ENCODE measurements around the gene CFAP99.
"Not testable (repeated sequence)": the region's sequence is repeated elsewhere in the genome, so short reads cannot be mapped to it uniquely, and the experiment has no call there.

CFAP99 gene

DNA sequence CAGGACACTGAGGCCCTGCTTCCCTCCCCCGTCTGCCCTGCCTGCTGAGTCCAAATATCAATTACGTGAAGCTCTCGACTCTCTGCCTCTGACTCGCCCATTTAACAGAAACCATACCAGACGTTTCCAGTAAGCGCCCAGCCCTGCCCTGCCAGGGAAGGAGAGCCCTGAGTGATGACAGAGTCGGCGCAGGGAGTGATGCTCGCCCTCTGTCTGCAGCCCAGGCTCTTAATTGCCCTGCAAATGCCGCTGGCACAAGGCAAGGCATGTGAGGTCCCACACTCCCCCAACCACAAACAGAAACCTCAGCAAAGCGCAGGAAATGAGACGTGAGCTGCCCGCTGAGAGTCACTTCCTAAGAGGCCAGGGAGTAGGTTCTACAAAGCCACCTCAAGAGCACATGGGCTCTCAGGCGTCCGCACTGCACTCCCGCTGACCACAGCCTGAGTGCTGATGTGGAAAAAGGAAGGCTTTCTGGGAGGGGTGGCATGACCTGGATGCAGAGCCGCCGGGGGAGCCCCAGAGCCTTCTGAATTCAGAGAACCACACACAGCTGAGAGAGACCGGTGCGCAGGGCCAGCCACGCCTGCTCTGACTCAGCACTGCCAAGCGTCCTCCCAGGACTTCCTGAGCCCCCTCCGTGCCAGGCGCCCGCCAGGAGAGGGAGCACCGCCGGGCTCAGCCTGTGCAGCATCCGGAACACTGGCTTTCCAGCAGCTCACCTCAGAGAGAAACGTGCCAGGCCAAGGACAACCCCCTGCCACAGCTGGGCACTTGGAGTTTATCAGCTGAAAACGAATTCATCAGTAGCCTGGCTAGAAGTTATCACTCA lies 5.7 kb upstream of the CFAP99 start:
- DNase-seq: peak in 1 of 2 experiments; percentile 48

DNA sequence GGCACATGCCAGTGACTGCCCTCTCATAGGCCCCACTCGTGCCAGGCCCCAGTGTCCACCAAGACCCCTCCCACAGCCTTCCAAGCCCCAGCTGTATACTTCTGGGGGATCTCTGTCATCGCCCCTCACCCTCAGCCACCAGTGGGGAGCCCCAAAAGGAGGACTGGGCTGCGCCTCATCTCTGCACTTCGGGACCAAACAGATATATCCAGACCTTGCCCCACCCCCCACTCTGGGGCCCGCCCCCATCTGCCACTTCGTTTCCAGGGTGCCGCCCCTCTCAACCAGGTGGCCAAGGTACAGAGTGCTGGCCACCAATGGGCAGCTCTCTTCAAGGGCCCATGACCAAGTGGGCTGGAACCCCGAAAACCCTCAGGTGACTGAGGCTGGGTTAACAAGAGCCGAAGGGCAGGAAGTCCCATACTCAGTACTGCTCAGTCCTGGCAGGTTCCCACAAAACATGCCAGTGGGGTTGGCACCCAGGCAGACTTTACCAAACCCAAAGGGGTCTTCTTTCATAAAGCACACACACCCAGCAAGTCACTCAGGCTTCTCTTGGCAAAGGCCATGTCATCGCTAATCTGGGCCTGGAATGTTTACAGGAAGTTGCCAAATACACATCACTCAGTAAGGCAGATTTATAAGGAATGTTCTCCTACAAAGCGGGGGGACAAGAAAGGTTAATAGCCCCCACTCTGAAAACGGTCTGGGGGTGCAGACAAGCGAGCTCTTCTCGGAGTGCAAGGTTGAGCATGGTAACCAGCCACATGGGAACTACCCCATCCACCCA lies 4.7 kb upstream of the CFAP99 start:
- no peak for DNase-seq

DNA sequence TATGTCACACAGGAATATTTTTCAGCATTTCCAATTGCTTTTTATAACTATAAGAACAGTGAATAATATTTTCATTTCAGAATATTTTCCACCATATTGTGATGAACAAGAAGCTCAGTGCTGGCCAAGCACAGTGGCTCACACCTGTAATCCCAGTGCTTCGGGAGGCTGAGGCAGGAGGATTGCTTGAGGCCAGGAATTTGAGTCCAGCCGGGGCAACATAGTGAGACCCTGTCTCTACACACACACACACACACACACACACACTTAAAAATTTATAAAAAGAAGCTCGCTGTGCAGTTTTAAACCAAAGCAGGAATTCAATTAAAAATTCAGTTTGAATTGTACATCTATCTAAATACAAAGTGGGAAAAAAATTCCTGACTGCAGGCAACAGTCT lies 3.5 kb upstream of the CFAP99 start:
- DNase-seq: no peak

DNA sequence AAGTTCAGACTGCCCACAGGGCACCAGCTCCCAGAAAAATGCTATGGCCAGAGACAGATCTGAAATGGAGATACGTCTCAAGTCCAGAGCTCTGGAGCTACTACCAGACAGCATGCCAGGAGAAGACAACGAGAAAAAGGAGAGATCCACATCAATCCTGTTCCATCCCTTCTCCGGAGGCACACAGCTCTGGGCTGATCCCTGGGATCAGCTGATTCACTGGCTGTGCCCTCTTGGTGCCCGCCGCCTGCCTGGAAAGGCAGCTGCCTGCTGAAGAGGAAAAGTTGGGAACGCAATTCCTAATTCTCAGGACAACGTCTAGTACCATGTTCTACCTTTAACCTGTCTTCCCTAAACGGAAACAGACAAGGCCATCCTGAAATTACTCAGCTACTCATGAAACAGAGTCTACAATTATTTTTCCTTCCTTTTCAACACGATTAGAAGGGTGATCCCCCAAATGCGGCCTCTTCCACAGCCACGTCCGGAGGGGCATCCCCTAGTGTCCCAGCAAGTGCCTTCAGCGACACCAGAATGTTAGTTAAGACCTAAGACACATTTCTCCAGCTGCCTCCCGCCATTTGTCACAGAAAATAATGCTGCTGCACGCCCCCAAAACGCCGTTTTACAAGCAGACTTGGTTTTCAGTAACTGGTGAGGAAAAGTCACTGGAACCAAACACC lies 2.7 kb upstream of the CFAP99 start:
- no peak for DNase-seq

DNA sequence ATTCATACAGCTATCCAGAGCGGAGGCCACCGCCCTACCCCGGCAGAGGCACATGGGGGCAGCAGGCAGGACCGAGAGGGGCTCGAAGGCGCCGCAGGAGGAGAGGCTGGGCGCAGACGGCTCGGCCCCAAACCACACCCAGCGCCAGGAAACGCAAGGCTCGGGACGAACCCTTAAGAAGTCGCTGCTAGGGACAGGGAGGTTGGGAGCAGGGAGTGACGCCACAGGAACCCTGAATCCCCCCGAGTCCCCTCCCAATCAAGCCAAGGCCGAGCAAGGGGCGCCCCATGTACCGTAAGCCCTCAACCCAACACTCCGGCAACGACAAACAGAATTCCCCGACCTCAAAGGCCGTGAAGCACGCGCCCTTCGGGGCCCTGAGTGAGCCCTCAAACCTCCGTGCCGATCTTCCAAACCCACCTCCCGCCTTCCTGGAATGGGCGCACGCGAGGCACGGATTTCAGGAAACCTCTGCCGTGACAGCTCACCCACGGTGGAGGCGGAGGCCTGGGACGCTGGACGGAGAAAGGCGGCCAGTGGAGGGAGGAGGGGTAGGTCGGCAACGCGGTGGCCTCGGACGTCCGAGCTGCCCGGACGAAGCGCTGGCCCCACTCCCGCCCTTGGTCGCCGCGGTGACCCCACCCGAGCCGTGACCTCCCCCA lies 2.1 kb upstream of the CFAP99 start:
- no peak for DNase-seq

DNA sequence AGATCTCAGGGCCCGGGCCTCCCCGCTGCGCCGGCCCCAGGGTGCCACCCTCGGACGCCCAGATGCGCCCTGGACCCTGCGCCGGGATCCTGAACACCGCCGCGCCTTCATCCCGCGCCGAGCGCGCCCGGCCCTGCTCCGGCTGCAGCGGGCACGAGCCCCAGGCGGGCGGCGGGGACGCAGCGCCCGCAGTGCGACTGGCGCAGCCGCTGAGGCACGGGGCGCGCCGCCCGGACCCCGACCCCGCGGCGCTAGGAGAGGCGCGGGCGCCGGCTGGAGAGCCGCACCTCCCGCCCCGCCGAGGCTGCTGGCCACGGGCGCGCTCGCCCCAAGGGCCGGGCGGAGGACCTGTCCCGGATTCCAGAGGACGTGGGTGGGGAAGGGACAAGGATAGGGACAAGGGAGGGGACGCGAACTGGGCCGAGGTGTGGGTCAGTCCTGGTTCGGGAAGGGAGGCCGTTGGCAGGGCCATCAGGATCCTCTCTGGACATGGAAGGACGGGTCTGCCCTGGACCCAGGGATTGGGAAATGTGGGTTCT lies 1.5 kb upstream of the CFAP99 start:
- no peak for DNase-seq

DNA sequence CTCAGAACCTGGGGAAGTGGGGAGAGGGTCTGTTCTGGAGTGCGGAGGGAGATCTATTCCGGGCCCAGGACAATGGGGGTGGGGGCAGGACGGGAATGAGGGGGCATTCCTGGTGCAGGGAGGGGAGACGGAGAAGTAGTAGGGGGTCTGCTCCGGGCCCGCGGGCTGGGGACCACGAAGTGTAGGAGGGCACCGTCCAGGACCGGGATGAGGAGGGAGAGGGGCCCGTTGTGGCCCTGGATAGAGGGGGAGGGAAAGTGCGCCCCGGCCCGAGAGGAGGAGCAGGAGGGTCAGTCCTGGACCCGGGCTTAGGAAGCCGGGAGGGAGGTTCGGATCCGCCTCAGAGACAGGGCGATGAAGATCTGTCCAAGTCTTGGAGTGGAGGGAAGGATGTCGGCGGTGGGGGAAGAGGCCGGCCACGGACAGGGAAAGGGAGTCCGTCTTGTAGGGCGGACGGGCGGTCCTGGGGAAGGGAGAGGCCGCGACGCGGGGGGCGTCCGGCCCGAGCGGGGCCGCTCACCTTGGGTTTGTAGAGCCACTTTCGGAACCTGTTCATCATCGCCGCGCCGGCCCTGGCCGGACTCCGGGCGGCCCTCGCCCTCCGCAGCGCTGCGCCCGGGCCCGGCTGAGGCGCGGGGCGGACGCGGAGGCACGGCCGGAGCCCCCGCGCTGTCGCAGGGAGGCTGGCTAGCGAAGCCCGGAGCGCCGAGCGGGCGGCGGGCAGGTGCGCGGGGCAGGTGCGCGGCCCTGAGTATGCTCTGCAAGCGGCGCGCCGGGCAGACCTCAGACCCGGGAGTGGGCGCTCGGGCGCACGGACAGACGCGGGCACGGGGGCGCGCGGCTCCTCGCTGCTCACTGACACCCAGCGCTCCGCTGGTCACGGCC lies 748 bp upstream of the CFAP99 start, which contains the start of gene ZFYVE28:
TSS of gene ZFYVE28 (minus strand) at position 881 of the 885 bp plus-strand sequence. CDS start at position 559, 322 bp downstream.
- no peak for DNase-seq

DNA sequence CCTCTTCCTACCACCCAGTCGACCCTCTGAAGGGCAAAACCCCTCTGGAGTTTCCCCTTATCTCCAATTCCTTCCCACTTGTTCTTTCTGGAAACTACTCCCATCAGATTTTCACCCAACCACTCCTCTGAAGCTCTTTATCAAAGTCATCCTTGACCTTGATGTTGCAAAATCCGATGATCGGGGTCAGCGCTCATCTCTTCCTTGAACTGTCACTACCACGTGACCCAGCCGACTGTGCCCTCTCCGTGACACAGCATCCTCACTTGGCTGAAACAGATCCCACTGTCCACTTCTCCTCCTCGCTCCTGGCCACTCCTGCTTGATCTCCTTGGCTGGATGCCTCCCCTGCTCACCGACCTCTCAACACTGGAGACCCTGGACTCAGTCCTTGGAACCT lies 1.1 kb downstream of the CFAP99 start:
- no peak for DNase-seq

DNA sequence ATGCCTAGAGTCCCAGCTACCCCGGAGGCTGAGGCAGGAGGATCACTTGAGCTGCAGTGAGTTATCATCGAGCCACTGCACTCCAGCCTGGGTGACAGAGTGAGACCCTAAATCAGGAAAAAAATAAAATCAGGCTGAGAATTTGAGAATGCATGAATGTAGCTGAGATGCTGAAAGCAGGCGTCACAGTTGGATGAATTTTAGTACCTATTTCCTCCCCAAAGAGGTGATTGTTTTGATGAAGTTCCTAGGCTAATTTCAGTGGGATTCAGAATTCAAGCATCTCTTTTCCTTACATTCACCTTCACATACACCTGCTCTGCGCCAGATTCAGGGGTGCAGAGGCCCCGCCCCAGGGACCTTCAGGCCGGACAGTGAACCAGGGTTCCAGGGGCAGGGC lies 3.2 kb downstream of the CFAP99 start:
- DNase-seq: no peak

DNA sequence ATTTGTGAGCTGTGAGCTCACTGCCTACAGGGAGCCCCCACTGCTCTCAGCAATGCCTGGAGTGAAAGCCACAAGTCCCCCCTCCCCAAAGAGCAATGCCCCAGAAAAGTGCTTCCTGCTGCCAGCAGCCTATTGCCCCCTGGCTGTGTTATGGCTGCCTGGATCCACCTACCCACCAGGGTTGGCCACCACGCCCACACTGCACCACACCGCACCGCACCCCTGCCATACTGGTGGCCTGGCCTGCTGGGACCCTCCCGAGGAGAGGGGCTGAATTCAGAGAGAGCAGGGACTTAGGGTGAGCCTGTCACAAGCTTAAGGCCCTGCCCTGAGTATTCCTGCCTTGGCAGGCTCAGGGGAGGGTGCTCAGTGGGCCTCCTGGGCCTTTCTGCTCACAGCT lies 4.3 kb downstream of the CFAP99 start:
- DNase-seq: no peak

DNA sequence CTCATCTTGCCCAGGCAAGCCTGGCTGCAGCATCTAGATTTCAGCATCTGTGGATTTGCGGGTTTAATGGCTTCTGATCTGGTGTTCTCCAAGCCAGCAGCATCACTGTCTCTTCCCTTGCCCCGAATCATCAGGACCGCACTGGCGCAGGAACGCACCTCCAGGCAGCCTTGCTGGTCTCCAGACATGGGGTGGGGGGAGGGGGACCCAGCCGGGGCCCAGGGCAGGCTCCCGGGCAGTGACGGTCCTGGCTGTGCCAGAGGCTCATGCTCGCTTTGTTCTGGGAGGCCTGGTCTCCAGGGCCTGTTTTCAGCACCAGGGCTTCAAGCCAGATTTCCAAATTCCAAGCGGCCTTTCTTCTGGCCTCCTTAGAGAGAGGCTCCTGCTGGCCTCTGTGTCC lies 4.9 kb downstream of the CFAP99 start:
- no peak for DNase-seq

DNA sequence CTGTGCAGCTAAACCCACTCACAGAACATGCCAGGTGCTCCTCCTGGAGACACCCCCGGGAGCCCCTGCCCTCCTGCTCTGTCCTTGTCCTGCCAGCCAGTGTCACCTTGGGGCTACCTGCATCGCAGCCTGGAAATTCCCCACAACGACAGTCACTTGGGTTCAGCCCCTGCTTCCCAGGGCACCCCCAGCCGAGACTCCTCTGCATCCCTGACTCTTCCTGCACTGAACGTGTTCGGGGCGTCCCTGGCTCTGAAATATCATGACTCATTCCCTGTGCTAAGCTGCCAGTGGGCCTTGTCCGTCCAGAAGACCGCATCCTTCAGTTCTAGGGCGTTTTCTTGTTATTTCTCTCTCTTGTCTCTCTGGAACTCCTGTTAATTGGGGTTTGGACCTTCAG lies 5.8 kb downstream of the CFAP99 start:
- no peak for DNase-seq

DNA sequence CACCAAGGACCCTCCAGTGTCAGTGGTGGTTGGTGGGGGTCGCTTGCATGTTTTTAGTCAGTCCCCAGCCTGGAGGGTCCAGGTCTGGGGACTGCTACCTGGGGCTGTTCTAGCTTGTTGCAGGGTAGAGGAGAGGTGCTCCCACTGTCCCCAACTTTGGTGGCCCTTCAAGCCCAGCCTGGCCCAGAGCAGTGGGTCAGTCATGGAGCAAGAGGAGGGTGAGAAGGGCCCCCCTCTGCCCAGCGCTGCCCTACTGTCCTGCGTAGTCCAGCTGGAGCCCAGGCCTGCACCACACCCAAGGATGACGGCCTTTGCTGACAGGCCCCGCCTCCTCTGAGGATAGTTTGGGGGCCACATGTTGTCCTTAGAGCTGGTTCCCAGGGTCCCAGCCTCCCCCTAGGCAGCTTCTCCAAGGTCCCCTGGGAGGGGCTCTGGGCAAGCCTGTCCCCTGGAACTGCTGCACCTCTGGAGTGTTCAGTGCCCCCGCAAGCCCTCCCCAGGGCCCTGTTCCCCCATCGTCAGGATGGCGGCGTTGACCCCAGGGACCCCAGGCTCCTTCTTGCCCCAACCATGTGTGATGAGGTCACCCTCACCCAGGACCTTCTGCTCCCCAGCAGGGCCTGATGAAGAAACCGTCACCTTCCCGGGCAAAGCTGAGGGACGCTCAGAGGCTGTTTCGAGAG lies 6.8 kb downstream of the CFAP99 start:
- no peak for DNase-seq

DNA sequence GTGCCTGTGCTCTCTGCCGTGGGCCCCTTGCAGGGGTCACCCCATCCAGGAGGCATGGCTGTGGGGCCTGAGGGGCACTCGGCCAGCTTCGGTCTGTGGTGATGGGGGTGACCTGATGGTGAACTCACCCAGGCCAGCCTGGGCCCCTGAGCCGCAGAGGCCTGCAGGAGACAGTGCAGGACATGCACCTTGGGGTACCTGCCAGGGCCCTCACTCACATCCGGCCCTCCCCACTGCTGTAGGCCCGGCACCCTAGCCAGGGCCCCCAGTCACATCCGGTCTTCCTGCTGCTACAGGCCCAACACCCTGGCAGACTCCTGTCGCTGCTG lies 7.3 kb downstream of the CFAP99 start:
- DNase-seq: no peak

DNA sequence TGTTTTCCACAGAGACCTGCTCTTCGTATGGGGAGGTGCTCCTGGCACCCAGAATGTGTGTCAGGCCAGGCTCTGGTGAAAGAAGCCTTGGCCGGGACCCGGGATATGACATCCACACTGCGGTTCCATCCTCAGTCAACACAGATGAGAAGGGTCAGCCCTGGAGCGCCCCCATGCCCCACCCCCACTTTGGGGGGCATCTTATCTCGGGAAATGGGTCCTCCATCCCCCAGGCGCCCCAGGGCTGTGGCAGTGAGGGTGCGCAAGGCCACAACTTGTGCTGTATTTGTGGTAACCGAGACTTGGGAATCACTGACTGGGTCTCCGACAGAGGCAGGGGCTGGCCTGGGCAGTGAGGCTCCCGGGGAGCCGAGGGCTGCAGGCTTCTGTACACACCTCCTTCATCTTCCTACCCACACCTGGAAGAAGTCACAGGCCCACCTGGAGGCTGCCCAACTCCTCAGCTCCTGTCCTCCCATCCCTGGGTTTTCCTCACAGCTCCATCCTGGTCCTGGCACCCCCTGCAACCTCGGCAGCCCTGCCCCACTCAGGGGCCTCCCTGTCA lies 8.0 kb downstream of the CFAP99 start:
- no peak for DNase-seq

DNA sequence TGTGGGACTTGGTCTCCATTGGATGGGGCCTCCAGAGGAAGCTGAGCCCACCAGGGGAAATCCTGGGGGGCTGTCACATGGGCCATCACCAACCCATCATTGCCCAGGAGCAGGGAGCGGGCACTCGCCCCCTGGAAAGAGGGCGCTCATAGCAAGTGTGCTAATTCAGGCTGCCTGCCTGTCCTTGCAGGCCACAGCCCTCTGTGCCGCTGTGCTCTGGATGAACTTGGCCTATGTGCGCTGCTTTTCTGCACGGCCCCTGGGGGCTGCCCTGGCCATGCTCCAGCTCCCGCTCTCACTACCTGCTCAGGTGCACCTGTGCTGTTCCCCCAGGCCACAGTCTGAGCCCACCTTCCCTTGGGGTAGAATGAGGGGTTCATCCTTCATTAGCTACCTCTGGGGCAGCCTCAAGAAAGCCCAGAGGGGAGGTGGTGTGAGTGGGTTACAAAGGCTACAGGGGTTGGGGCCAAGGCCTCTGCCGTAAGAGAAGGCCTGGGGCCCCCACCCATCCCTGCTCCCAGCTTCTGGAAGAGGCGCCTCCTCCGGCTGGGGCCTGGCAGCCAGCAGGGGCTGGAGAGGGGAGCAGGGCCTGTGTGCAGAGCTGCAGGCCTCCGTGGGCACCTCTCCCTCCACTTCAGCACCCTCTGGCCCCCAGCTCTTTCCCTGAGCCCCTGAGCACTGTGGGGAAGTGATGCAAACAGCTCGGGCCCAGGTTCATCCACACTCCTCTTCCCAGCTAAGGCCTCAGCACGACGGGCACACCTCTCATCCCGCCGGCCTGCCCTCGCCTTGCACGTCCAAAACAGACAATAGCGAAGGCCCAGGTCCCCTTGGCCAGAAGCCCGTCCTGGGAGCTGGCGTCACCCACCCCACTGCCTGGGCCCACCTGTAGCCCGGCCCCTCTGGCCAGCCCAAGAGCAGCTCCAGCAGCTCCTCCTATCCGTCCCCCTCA lies 8.9 kb downstream of the CFAP99 start:
- DNase-seq: no peak

DNA sequence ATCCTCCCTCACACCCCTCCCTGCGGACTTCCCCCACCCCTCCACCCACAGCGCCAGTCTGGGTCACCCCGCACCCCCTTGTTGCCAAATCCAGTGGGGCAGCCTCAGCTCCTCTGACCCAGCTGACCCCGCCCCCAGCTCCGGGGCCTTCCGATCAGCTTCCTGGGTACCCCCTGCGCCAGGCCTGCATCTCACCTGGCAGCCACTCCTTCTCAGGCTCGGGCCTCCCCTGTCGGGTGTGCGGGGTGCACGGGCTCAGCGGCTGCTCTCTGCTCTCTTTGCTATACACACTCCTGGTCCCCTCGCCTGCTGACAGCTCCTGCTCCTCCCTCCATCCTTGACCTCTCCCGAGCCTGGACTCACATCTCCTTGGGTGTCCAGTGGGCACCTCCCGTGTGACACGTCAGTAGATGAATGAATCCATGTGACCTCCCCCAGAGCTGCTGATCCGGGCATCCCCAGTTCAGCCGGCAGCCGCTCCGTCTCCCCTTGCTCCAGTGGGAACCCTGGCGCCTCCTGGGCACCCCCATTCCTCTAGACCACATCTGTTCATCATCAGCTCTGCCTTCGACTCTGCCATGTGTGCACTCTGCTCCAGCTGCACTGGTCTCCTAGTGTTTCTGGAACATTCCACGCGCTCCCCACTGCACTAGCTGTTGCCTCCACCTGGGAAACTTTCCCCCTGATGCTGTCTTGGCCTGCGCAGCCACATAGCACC lies 9.9 kb downstream of the CFAP99 start:
- DNase-seq: no peak

DNA sequence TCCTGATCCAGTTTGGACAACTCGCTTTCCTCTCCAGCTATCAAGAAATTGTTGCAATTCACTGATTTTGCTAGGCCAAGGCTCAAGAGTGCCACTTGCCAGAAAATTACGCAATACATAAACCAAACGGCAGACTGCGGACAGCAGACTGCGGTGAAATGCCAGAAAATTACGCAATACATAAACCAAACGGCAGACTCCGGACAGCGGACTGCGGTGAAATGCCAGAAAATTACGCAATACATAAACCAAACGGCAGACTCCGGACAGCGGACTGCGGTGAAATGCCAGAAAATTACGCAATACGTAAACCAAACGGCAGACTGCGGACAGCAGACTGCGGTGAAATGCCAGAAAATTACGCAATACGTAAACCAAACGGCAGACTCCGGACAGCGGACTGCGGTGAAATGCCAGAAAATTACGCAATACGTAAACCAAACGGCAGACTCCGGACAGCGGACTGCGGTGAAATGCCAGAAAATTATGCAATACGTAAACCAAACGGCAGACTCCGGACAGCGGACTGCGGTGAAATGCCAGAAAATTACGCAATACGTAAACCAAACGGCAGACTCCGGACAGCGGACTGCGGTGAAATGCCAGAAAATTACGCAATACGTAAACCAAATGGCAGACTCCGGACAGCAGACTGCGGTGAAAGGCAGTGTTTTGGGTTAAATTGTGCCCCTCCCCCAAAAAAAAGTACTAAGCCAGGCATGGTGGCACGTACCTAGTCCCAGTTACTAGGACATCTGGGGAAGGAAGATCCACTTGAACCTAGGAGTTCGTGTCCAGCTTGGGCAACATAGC lies 11.4 kb downstream of the CFAP99 start:
- DNase-seq: not testable (repeated sequence)

All from NCI-H187 (cell line).